ENCODE data around the gene RAB25.

The RAB25 gene

DNA sequence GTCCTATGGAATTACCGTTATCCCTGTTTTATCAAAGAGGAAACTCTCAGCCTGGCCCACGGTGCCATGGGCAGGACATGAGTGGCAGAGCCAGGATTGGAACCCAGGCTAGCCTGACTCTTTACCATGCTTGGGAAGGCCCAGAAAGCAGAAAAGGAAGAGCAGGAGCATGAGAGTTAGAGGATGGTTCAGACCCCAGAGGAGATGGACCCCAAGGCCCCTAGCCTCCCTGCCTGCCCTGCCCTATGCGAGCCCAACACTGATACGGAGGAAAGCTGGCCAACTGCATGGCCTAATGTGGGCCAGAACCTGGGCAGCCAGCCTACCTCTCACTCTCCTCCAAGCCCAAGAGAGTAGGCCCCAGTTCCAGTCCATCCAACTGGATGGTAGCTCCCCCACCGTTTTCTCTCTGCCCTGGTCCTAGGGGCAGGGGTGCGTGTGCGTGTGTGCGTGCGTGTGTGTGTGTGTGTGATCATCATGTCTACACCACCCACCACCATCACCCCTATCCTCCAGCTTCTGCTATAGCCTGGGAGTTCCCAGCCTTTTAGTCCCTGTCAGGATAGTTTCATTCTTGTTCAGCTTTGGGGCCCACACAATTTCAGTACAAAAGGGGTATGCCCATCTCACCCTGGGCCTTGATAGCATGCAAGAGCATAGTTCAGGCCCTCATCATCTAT is 36.7 kb downstream of the RAB25 start:
- POLR2A ChIA-PET (ENCODE audit: low non-redundant PET), result interaction anchor here (1.8 kb wide), 1 partner anchor 32 kb away, joined by 5 read pairs; no protein-coding TSS in a partner anchor
- no peak for DNase-seq (ENCODE audit: low spot score)
- peak overlapping the region; percentile 77 for H3K27ac ChIP-seq
- TF ChIP-seq, protein P1, sequence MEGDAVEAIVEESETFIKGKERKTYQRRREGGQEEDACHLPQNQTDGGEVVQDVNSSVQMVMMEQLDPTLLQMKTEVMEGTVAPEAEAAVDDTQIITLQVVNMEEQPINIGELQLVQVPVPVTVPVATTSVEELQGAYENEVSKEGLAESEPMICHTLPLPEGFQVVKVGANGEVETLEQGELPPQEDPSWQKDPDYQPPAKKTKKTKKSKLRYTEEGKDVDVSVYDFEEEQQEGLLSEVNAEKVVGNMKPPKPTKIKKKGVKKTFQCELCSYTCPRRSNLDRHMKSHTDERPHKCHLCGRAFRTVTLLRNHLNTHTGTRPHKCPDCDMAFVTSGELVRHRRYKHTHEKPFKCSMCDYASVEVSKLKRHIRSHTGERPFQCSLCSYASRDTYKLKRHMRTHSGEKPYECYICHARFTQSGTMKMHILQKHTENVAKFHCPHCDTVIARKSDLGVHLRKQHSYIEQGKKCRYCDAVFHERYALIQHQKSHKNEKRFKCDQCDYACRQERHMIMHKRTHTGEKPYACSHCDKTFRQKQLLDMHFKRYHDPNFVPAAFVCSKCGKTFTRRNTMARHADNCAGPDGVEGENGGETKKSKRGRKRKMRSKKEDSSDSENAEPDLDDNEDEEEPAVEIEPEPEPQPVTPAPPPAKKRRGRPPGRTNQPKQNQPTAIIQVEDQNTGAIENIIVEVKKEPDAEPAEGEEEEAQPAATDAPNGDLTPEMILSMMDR (conservative IDR thresholded peaks at IDR 0.05; ENCODE audit: low read depth), result no peak
- CTCF ChIA-PET, result interaction anchor here (0.8 to 3.1 kb wide), 12 partner anchors 9 to 129 kb away, joined by 3 to 57 read pairs (median 6); partner anchors contain the start of gene LMNA

DNA sequence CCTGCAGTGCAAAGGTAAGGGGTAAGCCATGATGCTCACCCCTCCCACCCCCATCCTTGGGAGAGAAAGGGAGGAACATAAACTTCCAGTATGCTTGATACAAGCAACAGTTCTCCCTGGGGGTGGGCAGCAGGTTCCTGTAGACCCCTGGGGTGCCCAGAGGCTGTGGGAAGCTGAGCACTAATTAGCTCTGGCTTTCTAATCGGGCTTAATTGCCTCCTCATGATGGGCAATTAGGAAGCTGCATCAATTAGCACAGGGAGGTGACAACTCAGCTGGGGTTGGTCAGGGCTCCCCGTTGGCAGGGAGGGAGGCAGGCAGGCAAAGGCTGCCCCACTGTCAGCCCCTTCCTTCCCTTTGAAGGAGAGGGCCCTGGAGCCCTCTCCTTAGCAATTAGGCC is 37.8 kb downstream of the RAB25 start:
- H3K27ac ChIP-seq, result peak overlapping the region; percentile 98
- ChIA-PET CTCF (interaction anchor here (1.0 to 3.3 kb wide), 4 partner anchors 24 to 126 kb away, joined by 4 to 20 read pairs (median 4); no protein-coding TSS in a partner anchor), POLR2A (ENCODE audit: low non-redundant PET) (interaction anchor here (0.8 to 1.8 kb wide), 3 partner anchors 15 to 31 kb away, joined by 3 to 5 read pairs (median 4); no protein-coding TSS in a partner anchor)
- DNase-seq (ENCODE audit: low spot score), result no peak
- TF ChIP-seq, protein P1 (conservative IDR thresholded peaks at IDR 0.05; ENCODE audit: low read depth), result no peak

DNA sequence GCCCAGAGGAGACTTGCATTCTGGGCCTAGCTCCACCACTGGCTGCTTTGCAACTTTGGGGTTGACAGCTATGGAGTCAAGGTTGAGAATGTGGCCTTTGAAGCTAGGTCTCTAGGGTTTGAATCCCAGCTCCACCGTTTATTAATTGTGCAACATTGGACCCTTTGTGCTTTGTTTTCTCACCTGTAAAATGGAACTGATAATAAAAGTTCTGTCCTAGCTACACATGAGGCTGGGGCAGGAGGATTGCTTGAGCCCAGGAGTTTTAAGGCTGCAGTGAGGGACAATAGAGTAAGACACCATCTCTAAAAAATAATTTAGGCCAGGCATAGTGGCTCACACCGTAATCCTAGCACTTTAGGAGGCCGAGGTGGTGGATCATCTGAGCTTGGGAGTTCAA is 38.3 kb downstream of the RAB25 start:
- TF ChIP-seq, protein P1 (conservative IDR thresholded peaks at IDR 0.05; ENCODE audit: low read depth), result no peak
- ChIA-PET POLR2A (ENCODE audit: low non-redundant PET) (interaction anchor here (0.8 to 1.8 kb wide), 3 partner anchors 15 to 31 kb away, joined by 3 to 5 read pairs (median 4); no protein-coding TSS in a partner anchor), CTCF (interaction anchor here (1.0 to 3.3 kb wide), 4 partner anchors 24 to 126 kb away, joined by 4 to 20 read pairs (median 4); no protein-coding TSS in a partner anchor)
- no peak for DNase-seq (ENCODE audit: low spot score)
- peak overlapping the region; percentile 98 for H3K27ac ChIP-seq

DNA sequence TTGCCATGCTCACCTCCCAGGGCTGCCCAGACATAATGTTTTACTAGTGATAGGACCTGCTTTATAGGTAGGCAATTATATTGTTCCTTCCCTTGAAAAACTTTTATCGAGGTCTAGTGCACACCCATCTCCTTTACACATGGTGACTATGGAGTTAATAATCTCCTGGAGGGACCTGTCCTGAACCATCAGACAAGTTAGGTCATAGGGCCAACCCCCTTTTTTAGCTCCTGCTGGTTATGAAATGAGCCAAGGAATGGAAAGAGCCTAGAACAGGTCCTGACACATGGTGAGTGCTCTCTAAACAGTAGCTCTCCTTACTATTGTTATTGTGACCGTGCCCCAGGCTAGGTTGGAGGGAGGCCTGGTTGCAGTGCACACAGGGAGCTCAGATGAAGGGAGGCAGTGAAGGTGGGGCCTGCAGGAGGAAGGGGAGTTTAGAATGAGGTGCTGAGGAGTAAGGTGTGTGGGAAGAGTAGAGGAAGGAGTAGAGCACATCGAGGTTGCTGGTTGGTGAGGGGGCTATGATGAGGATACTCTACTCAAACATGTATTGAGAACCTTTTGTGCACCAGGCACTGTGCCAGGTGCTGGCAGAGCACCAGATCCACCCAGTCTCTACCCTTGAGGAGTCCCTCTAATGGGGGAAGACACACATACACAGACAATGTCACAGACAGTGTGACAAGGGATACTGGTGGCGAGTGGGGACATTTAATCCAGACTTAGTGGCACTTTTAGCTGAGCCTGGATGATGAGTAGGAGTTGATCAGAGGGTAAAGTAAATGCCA is 39.4 kb downstream of the RAB25 start:
- TF ChIP-seq, protein P1 (conservative IDR thresholded peaks at IDR 0.05; ENCODE audit: low read depth), result no peak
- peak overlapping the region; percentile 98 for H3K27ac ChIP-seq
- ChIA-PET CTCF (interaction anchor here (0.6 to 3.3 kb wide), 4 partner anchors 23 to 125 kb away, joined by 3 to 20 read pairs (median 4); no protein-coding TSS in a partner anchor), POLR2A (ENCODE audit: low non-redundant PET) (interaction anchor here (0.6 to 1.5 kb wide), 2 partner anchors 14 to 50 kb away, joined by 4 to 6 read pairs; partner anchors contain the start of gene LMNA)
- no peak for DNase-seq (ENCODE audit: low spot score)

DNA sequence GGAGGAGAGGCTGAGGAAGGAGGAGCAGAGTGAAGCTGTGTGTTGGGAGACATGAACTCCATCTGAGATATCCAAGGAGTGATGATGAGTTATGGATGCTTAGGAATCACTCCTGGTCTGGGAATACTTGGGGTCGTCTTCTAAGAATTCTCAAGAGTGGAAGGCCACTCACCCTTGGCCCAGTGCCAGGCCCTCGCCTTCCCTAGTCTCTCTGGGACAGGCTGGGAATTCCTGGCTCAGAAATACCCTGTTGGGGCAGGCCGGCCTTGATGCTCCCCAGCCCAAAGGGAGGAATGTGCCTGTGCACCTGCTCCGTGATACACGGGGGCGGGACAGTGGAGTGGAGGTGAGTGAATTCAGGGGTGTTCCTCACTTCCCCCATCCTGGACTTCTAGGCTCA is 40.9 kb downstream of the RAB25 start:
- peak overlapping the region; percentile 98 for H3K27ac ChIP-seq
- ChIA-PET CTCF (interaction anchor here (0.7 to 2.5 kb wide), 2 partner anchors 21 to 28 kb away, joined by 4 to 11 read pairs; no protein-coding TSS in a partner anchor), POLR2A (ENCODE audit: low non-redundant PET) (no interaction called here)
- DNase-seq (ENCODE audit: low spot score), result no peak
- TF ChIP-seq, protein P1 (conservative IDR thresholded peaks at IDR 0.05; ENCODE audit: low read depth), result no peak

All from RWPE1 (cell line).